SK-N-SH treated with all-trans-retinoic acid at 6 μM for 48 hours (cell line): ENCODE data around the gene GRID1.

Experiments
- GLIS3 ChIP-seq: fragments of 250-450 bp; sonication (Bioruptor Pico); IDR thresholded peaks from 2 replicates; pipeline ENCODE4 v1.5.0; 2020; ENCODE audit warnings: mild to moderate bottlenecking, moderate library complexity
- PATZ1 ChIP-seq: fragments of 250-450 bp; sonication (Bioruptor Pico); IDR thresholded peaks from 2 replicates; pipeline ENCODE4 v1.8.0; 2020; ENCODE audit warnings: mild to moderate bottlenecking, moderate library complexity, borderline replicate concordance
- POU6F1 ChIP-seq: fragments of 250-450 bp; sonication (Bioruptor Pico); IDR thresholded peaks from 2 replicates; pipeline ENCODE4 v1.8.0; 2021; ENCODE audit warnings: low read depth, mild to moderate bottlenecking, moderate library complexity, borderline replicate concordance
- ZNF565 ChIP-seq: fragments of 450-650 bp; formaldehyde crosslinking; conservative IDR thresholded peaks from 2 replicates; pipeline ENCODE4 v1.5.0; 2020; ENCODE audit warnings: low read depth, mild to moderate bottlenecking, moderate library complexity
- ZNF70 ChIP-seq: fragments of 450-650 bp; formaldehyde crosslinking; IDR thresholded peaks from 2 replicates; pipeline ENCODE4 v1.5.0; 2020; ENCODE audit warnings: mild to moderate bottlenecking, moderate library complexity

- TF ChIP-seq GLIS3 (no peak), ZNF70 (CRISPR knock-in tag) (no peak), ZNF565 (CRISPR knock-in tag) (no peak), PATZ1 (no peak), POU6F1 (CRISPR knock-in tag) (no peak)
These were observed 275.4 kb downstream of the GRID1 start for GRCh38 chr10:86091216-86091615.
